Neural cell (in vitro differentiated cells): ENCODE results near the gene OLIG1. TPM values are rescaled to one million over a fixed set of nuclear protein-coding genes. Genes with fewer than 3 reads are reported as not detected.

Source experiments
- H2AFZ ChIP-seq: fragments of 200-600, 300-800 bp; sonication (generic), shearing (Covaris generic); 2 replicates; pipeline ENCODE4 v1.6.0; 2014; ENCODE audit warnings: low read depth, mild to moderate bottlenecking, antibody characterized with exemption, low read length, moderate library complexity
- H3F3A ChIP-seq: fragments of 200-600 bp; shearing (Covaris generic); 2 replicates; pipeline ENCODE4 v1.6.1; 2016; ENCODE audit warnings: mild to moderate bottlenecking, moderate library complexity, mixed read lengths, antibody characterized with exemption, low read length; ENCODE audit not compliant: insufficient read depth, poor library complexity, severe bottlenecking
- H3K27ac ChIP-seq: fragments of 200-600, 300-800 bp; sonication (generic), shearing (Covaris generic); 2 replicates; pipeline ENCODE4 v1.5.1; 2014; ENCODE audit warnings: mild to moderate bottlenecking, low read length, moderate library complexity
- H3K27me3 ChIP-seq: fragments of 300-800, 200-600 bp; sonication (generic), shearing (Covaris generic); 2 replicates; pipeline ENCODE4 v1.6.0; 2014; ENCODE audit warnings: mild to moderate bottlenecking, low read depth, low read length, moderate library complexity; ENCODE audit not compliant: insufficient read depth
- H3K36me3 ChIP-seq: fragments of 300-800, 200-600 bp; sonication (generic), shearing (Covaris generic); 2 replicates; pipeline ENCODE4 v1.5.1; 2014; ENCODE audit warnings: mild to moderate bottlenecking, antibody characterized with exemption, low read length, moderate library complexity; ENCODE audit not compliant: insufficient read depth
- H3K4me2 ChIP-seq: fragments of 300-800, 200-600 bp; sonication (generic), shearing (Covaris generic); 2 replicates; pipeline ENCODE4 v1.6.0; 2014; ENCODE audit warnings: mild to moderate bottlenecking, low read length
- H3K4me3 ChIP-seq: fragments of 300-800, 200-600 bp; sonication (generic), shearing (Covaris generic); 2 replicates; pipeline ENCODE4 v1.5.1; 2014; ENCODE audit warnings: mild to moderate bottlenecking, low read length, moderate library complexity
- H3K79me2 ChIP-seq: fragments of 200-600 bp; shearing (Covaris generic); replicated peaks from 2 replicates; pipeline ENCODE4 v1.6.0; 2014; ENCODE audit warnings: mild to moderate bottlenecking, low read length, moderate library complexity; ENCODE audit not compliant: insufficient read depth
- H3K9ac ChIP-seq: fragments of 300-800, 200-600 bp; sonication (generic), shearing (Covaris generic); 2 replicates; pipeline ENCODE4 v1.6.1; 2016; ENCODE audit warnings: mild to moderate bottlenecking, low read length, mixed read lengths
- H3K9me2 ChIP-seq: fragments of 200-600 bp; shearing (Covaris generic); 2 replicates; pipeline ENCODE4 v1.6.1; 2016; ENCODE audit warnings: mild to moderate bottlenecking, low read length, mixed read lengths; ENCODE audit not compliant: insufficient read depth
- H3K9me3 ChIP-seq: fragments of 200-600, 300-800 bp; sonication (generic), shearing (Covaris generic); 2 replicates; pipeline ENCODE4 v1.6.1; 2016; ENCODE audit warnings: mild to moderate bottlenecking, mixed run types, low read length, moderate library complexity, mixed read lengths
- H4K20me1 ChIP-seq: fragments of 200-600 bp; shearing (Covaris generic); 2 replicates; pipeline ENCODE4 v1.6.1; 2016; ENCODE audit warnings: mild to moderate bottlenecking, mixed run types; ENCODE audit not compliant: insufficient read depth
- CTCF ChIP-seq: fragments of 450-650 bp; IDR thresholded peaks from 2 replicates; pipeline ENCODE4 v1.5.1; 2014; ENCODE audit warnings: antibody characterized with exemption, mild to moderate bottlenecking, moderate library complexity; ENCODE audit not compliant: poor library complexity, severe bottlenecking
- EP300 ChIP-seq: fragments of 450-650 bp; conservative IDR thresholded peaks from 2 replicates; pipeline ENCODE4 v1.6.1; 2014; ENCODE audit warnings: antibody characterized with exemption, mild to moderate bottlenecking, moderate library complexity; ENCODE audit not compliant: poor library complexity, severe bottlenecking
- EZH2 ChIP-seq: fragments of 200-600, 300-800 bp; shearing (Covaris generic), sonication (generic); IDR thresholded peaks from 2 replicates; pipeline ENCODE4 v1.6.1; 2014; ENCODE audit warnings: antibody characterized with exemption, low read length, borderline replicate concordance, mild to moderate bottlenecking; ENCODE audit not compliant: insufficient read depth, poor library complexity, severe bottlenecking
- MXI1 ChIP-seq: fragments of 450-650 bp; conservative IDR thresholded peaks from 2 replicates; pipeline ENCODE4 v1.6.1; 2014; ENCODE audit warnings: antibody characterized with exemption, mild to moderate bottlenecking; ENCODE audit not compliant: poor library complexity, severe bottlenecking
- POLR2AphosphoS5 ChIP-seq: IDR thresholded peaks from 2 replicates; pipeline ENCODE4 v1.6.1; 2012
- RAD21 ChIP-seq: fragments of 450-650 bp; conservative IDR thresholded peaks from 2 replicates; pipeline ENCODE4 v1.6.1; 2014; ENCODE audit warnings: antibody characterized with exemption, mild to moderate bottlenecking, moderate library complexity
- REST ChIP-seq: IDR thresholded peaks from 2 replicates; pipeline ENCODE4 v1.6.1; 2012; ENCODE audit warnings: borderline replicate concordance
- SMC3 ChIP-seq: fragments of 450-650 bp; conservative IDR thresholded peaks from 2 replicates; pipeline ENCODE4 v1.6.1; 2014; ENCODE audit warnings: antibody characterized with exemption, mild to moderate bottlenecking, moderate library complexity; ENCODE audit not compliant: poor library complexity
- TAF1 ChIP-seq: IDR thresholded peaks from 2 replicates; pipeline ENCODE4 v1.6.1; 2012; ENCODE audit warnings: low read depth
- polyA plus RNA-seq: library from polyadenylated mRNA; depleted of rRNA; stranded (reverse); fragments of >200 nt; gene quantifications from 2 replicates; pipeline ENCODE4 v1.2.3, GENCODE V29; 2014

The OLIG1 gene
- polyA plus RNA-seq, 1 donor from 2014 or later = 1.4 TPM

GRCh38 chr21:33109574-33110339 is 39.8 kb downstream of the OLIG1 start:
- no peak overlapping the region for H3K4me2 ChIP-seq
- no peaks in the 10 kb centered on the region for H4K20me1 ChIP-seq
- no peak overlapping the region for H3K9ac ChIP-seq
- H2AFZ ChIP-seq = no peak overlapping the region
- no peak overlapping the region for H3K27ac ChIP-seq
- no peak overlapping the region for H3K4me3 ChIP-seq
- H3K9me2 ChIP-seq = no peaks in the 10 kb centered on the region
- no peak for TF ChIP-seq POLR2AphosphoS5
- no peak for TF ChIP-seq EZH2
- no peak for TF ChIP-seq MXI1
- no peak for TF ChIP-seq REST
- no peak for TF ChIP-seq SMC3
- TF ChIP-seq RAD21 = no peak
- TF ChIP-seq EP300 = no peak
- no peak for TF ChIP-seq TAF1
- TF ChIP-seq CTCF = no peak
- no peaks in the 10 kb centered on the region for H3K9me3 ChIP-seq
- H3F3A ChIP-seq = no peaks in the 10 kb centered on the region
- H3K36me3 ChIP-seq = no peaks in the 10 kb centered on the region
- no peaks in the 10 kb centered on the region for H3K79me2 ChIP-seq
- peaks cover 72% of the 10 kb centered on the region for H3K27me3 ChIP-seq

- Histone ChIP-seq H3K4me3 (no peak overlapping the region), H3K4me2 (no peak overlapping the region), H3K9me3 (no peaks in the 10 kb centered on the region), H3K27ac (no peak overlapping the region), H3K79me2 (no peaks in the 10 kb centered on the region), H3K9me2 (no peaks in the 10 kb centered on the region), H4K20me1 (no peaks in the 10 kb centered on the region), H3F3A (no peaks in the 10 kb centered on the region), H3K36me3 (no peaks in the 10 kb centered on the region), H3K27me3 (peaks cover 78% of the 10 kb centered on the region), H2AFZ (no peak overlapping the region), H3K9ac (no peak overlapping the region)
- TF ChIP-seq RAD21 (no peak), REST (no peak), EZH2 (no peak), EP300 (no peak), MXI1 (no peak)
Measured at GRCh38 chr21:33110340-33110715, 40.4 kb downstream of the OLIG1 start.
